Measurements from ENCODE around the gene NRSN1.

The NRSN1 gene

GRCh38 chr6:24149836-24150235 lies 23.8 kb downstream of the NRSN1 start:
- Histone ChIP-seq H3K4me2 (ENCODE audit: low read length) (no peak overlapping the region), H3K4me1 (ENCODE audit: control insufficient read depth, low read length) (no peaks in the 10 kb centered on the region), H3K27ac (ENCODE audit: low read depth, low read length) (no peak overlapping the region), H3K4me3 (ENCODE audit: low read length) (no peak overlapping the region), H3K27me3 (ENCODE audit: control insufficient read depth, low read length) (no peaks in the 10 kb centered on the region), H3K36me3 (ENCODE audit: control insufficient read depth, low read length) (no peaks in the 10 kb centered on the region), H3K9me3 (ENCODE audit: control insufficient read depth, insufficient read depth, low read length) (no peaks in the 10 kb centered on the region), H3F3A (ENCODE audit: control insufficient read depth, insufficient read depth) (no peaks in the 10 kb centered on the region), H3K9me2 (replicated peaks; ENCODE audit: control insufficient read depth, low read length) (no peaks in the 10 kb centered on the region), H3K79me2 (ENCODE audit: control insufficient read depth, low read length) (no peaks in the 10 kb centered on the region), H4K20me1 (ENCODE audit: control insufficient read depth, insufficient read depth, low read depth, low read length) (no peaks in the 10 kb centered on the region)
- TF ChIP-seq EZH2phosphoT487 (IDR thresholded peaks at IDR 0.05; ENCODE audit: borderline replicate concordance, low read length) (no peak), CTCF (IDR thresholded peaks at IDR 0.05; ENCODE audit: low read depth, low read length, poor library complexity, severe bottlenecking) (no peak)

GRCh38 chr6:24152014-24152413 lies 26.0 kb downstream of the NRSN1 start:
- Histone ChIP-seq H3K4me3 (ENCODE audit: low read length) (no peak overlapping the region), H3K4me1 (ENCODE audit: control insufficient read depth, low read length) (no peaks in the 10 kb centered on the region), H3F3A (ENCODE audit: control insufficient read depth, insufficient read depth) (no peaks in the 10 kb centered on the region), H4K20me1 (ENCODE audit: control insufficient read depth, insufficient read depth, low read depth, low read length) (no peaks in the 10 kb centered on the region), H3K36me3 (ENCODE audit: control insufficient read depth, low read length) (no peaks in the 10 kb centered on the region), H3K27me3 (ENCODE audit: control insufficient read depth, low read length) (no peaks in the 10 kb centered on the region), H3K9me3 (ENCODE audit: control insufficient read depth, insufficient read depth, low read length) (no peaks in the 10 kb centered on the region), H3K9me2 (replicated peaks; ENCODE audit: control insufficient read depth, low read length) (no peaks in the 10 kb centered on the region), H3K27ac (ENCODE audit: low read depth, low read length) (no peak overlapping the region), H3K79me2 (ENCODE audit: control insufficient read depth, low read length) (no peaks in the 10 kb centered on the region), H3K4me2 (ENCODE audit: low read length) (no peak overlapping the region)
- TF ChIP-seq EZH2phosphoT487 (IDR thresholded peaks at IDR 0.05; ENCODE audit: borderline replicate concordance, low read length): no peak

GRCh38 chr6:24154121-24154520 lies 28.1 kb downstream of the NRSN1 start:
- Histone ChIP-seq H4K20me1 (ENCODE audit: control insufficient read depth, insufficient read depth, low read depth, low read length) (no peaks in the 10 kb centered on the region), H3K27me3 (ENCODE audit: control insufficient read depth, low read length) (no peaks in the 10 kb centered on the region), H3K4me2 (ENCODE audit: low read length) (no peak overlapping the region), H3K4me3 (ENCODE audit: low read length) (no peak overlapping the region), H3F3A (ENCODE audit: control insufficient read depth, insufficient read depth) (no peaks in the 10 kb centered on the region), H3K36me3 (ENCODE audit: control insufficient read depth, low read length) (no peaks in the 10 kb centered on the region), H3K9me2 (replicated peaks; ENCODE audit: control insufficient read depth, low read length) (no peaks in the 10 kb centered on the region; the same call in 1 of the 2 replicates), H3K27ac (ENCODE audit: low read depth, low read length) (no peak overlapping the region), H3K9me3 (ENCODE audit: control insufficient read depth, insufficient read depth, low read length) (no peaks in the 10 kb centered on the region), H3K79me2 (ENCODE audit: control insufficient read depth, low read length) (no peaks in the 10 kb centered on the region), H3K4me1 (ENCODE audit: control insufficient read depth, low read length) (no peaks in the 10 kb centered on the region)
- TF ChIP-seq CTCF (IDR thresholded peaks at IDR 0.05; ENCODE audit: low read depth, low read length, poor library complexity, severe bottlenecking) (no peak), EZH2phosphoT487 (IDR thresholded peaks at IDR 0.05; ENCODE audit: borderline replicate concordance, low read length) (no peak)

- TF ChIP-seq CTCF (IDR thresholded peaks at IDR 0.05; ENCODE audit: low read depth, low read length, poor library complexity, severe bottlenecking) (no peak), EZH2phosphoT487 (IDR thresholded peaks at IDR 0.05; ENCODE audit: borderline replicate concordance, low read length) (no peak)
Observed at GRCh38 chr6:24157886-24158285, 31.9 kb downstream of the NRSN1 start.

More at GRCh38 chr6:24157886-24158285, 31.9 kb downstream of the NRSN1 start:
- H3K9me3 ChIP-seq (ENCODE audit: control insufficient read depth, insufficient read depth, low read length): no peaks in the 10 kb centered on the region
- no peak overlapping the region for H3K4me2 ChIP-seq (ENCODE audit: low read length)
- no peak overlapping the region for H3K27ac ChIP-seq (ENCODE audit: low read depth, low read length)
- no peaks in the 10 kb centered on the region for H4K20me1 ChIP-seq (ENCODE audit: control insufficient read depth, insufficient read depth, low read depth, low read length)
- no peaks in the 10 kb centered on the region for H3F3A ChIP-seq (ENCODE audit: control insufficient read depth, insufficient read depth)
- H3K36me3 ChIP-seq (ENCODE audit: control insufficient read depth, low read length): no peaks in the 10 kb centered on the region
- H3K79me2 ChIP-seq (ENCODE audit: control insufficient read depth, low read length): no peaks in the 10 kb centered on the region
- no peaks in the 10 kb centered on the region for H3K27me3 ChIP-seq (ENCODE audit: control insufficient read depth, low read length)
- H3K4me1 ChIP-seq (ENCODE audit: control insufficient read depth, low read length): no peaks in the 10 kb centered on the region
- no peaks in the 10 kb centered on the region; the same call in 1 of the 2 replicates for H3K9me2 ChIP-seq (replicated peaks; ENCODE audit: control insufficient read depth, low read length)
- no peak overlapping the region for H3K4me3 ChIP-seq (ENCODE audit: low read length)
